ENCODE data around the gene ZNF334.

GRCh38 chr20:46552460-46553420, 39.4 kb upstream of the ZNF334 start:
- no peak for TF ChIP-seq POLR2A (IDR thresholded peaks at IDR 0.05)
- no peak for TF ChIP-seq CTCF (IDR thresholded peaks at IDR 0.05)
- TF ChIP-seq POLR2AphosphoS5 (IDR thresholded peaks at IDR 0.05; ENCODE audit: insufficient read depth in 1 of 2, low read depth in 1 of 2), result no peak

All from vagina (tissue), 2 donors.